ENCODE data around the gene CNTN1.

CNTN1 gene

GRCh38 chr12:40970320-40970907 is 278.2 kb downstream of the CNTN1 start:
- DNase-seq (ENCODE audit: low read depth), result no peak

- DNase-seq (ENCODE audit: low read depth), result no peak
Measured at GRCh38 chr12:40971911-40972310, 279.7 kb downstream of the CNTN1 start.

DNA sequence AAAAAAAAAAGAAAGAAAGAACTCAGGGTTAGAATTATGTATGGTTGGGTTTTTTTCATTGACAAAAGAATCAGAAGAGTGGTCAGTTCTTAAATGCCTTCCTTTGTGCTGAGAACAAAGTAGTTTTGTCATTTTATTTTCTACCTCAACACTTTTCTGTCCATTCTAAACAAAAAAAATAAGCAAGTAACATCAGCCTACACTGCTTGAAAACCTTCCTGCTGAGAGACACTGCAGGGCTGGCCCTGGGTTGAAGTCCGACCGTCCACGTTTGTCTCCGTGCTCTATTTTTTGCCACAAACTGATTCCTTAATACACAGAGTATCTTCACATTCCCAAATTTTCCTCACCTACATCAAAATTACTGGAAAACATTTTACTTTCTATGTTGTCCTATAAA is 284.3 kb downstream of the CNTN1 start:
- no peak for DNase-seq (ENCODE audit: low read depth)

DNA sequence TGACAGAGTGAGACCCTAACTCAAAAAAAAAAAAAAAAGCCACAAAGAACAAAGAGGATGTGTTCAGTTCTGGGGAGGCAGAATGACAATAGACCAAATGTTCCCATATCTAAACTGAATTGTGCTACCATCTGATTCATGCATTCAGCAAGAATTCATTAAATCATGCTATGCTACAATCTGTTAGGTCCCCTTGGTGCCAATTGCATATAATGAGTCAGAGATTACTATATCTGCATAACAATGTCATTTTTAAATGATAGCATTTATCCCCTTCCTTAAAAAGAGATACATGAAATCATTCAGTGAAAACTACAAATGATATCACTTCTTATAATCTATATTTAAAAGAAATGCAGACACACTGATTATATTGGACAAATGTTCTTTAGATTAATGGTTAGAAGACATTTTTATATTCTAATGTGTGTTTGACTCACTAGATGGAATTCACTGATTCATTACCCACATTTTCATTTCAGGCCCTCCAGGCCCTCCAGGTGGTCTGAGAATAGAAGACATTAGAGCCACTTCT is 288.3 kb downstream of the CNTN1 start:
- DNase-seq (ENCODE audit: low read depth), result no peak

DNA sequence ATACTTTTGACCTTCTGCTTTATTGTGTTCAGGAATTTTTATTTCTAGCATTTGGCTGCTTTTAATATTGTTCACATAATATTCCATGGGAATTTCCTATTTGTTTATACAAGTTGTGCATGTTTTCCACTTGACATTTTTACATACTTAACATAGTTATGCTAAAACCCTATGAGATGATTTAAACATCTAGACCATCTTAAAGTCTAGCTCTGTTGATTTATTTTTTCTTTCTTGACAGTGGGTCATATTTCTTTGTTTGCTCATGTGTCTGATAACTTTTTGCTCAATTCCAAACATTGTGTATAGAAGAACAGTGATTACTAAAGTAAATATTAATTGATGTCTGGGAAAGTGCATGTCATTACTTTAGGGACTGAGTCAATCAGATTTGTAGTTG is 293.8 kb downstream of the CNTN1 start:
- no peak for DNase-seq (ENCODE audit: low read depth)

GRCh38 chr12:40988355-40988754 is 296.1 kb downstream of the CNTN1 start:
- DNase-seq (ENCODE audit: low read depth), result no peak

- DNase-seq (ENCODE audit: low read depth), result no peak
Measured at GRCh38 chr12:40988824-40989223, 296.6 kb downstream of the CNTN1 start.

DNA sequence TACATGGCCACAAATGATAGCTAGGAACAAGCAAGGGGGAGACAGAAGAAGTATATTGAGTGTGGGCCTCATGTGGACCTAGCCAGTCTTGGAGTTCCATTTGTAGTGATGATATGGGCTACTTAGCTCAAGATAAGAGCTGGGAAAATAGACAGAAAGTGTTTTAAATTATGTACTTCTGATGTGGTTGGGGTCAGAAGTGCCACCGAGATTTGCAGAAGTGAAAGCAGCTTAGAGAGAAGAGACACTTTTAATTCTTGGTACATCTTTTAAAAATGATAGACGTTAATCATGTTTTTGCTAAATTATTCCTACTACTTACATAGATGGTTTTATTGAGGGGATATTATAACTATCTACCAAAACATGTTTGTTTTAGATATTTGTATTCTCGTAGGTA is 297.5 kb downstream of the CNTN1 start:
- DNase-seq (ENCODE audit: low read depth), result no peak

GRCh38 chr12:40992158-40992557 is 299.9 kb downstream of the CNTN1 start:
- DNase-seq (ENCODE audit: low read depth), result no peak

DNA sequence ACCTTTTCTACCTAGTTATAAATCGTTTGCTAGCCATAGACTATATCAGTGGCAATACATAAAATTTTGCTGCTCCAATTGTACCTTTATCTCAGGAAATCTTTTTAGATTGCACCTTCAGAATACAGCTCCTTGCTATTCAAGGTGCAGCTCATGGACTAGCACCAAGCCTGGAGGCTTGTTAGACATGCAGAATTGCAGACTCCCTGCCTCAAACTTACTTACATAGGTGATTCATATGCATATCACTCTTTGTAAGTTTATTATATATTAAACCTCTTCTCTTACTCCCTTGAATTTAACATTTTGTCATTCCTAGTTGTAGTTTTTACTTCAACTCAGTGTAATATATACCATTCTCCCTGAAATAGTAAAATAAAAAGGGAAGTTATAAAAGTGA is 300.4 kb downstream of the CNTN1 start:
- no peak for DNase-seq (ENCODE audit: low read depth)

GRCh38 chr12:40993158-40993557 is 300.9 kb downstream of the CNTN1 start:
- no peak for DNase-seq (ENCODE audit: low read depth)

DNA sequence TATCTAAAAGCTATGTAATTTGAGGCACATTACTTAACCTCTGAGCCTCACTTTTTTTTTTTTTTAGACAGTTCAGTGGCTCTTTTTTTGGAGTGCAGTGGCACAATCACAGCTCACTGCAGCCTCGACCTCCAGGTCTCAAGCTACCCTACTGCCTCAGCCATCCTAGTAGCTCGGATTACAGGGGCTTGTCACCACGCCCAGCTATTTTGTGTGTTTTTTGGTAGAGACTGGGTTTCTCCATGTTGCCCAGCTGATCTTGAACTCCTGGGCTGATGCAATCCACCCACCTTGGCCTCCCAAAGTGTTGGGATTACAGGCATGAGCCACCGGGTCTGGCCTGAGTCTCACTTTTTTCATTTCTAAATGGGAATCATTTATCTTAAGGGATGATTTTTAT is 303.9 kb downstream of the CNTN1 start:
- DNase-seq (ENCODE audit: low read depth), result no peak

- no peak for DNase-seq (ENCODE audit: low read depth)
Measured at GRCh38 chr12:40999210-40999609, 307.0 kb downstream of the CNTN1 start.

- DNase-seq (ENCODE audit: low read depth), result no peak
Measured at GRCh38 chr12:41008472-41008871, 316.2 kb downstream of the CNTN1 start.

DNA sequence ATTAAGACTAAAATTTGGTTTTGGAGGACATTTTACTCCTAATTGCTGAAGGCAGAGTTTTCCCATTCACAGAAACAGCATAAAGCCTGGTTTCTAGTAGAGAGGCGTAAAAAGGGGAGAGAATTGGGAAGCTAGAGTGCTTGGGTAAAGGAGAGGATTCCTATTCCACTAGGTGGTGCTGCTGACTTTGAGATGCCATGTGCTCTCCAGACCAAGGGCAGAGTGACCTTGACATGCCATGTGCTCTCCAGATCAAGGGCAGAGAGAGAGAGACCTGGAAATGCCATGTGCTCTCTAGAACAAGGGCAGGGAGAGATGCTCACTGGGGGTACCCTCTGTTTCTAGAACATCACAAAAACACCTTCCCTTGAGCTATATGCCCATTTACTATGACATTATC is 319.7 kb downstream of the CNTN1 start:
- DNase-seq (ENCODE audit: low read depth), result no peak

DNA sequence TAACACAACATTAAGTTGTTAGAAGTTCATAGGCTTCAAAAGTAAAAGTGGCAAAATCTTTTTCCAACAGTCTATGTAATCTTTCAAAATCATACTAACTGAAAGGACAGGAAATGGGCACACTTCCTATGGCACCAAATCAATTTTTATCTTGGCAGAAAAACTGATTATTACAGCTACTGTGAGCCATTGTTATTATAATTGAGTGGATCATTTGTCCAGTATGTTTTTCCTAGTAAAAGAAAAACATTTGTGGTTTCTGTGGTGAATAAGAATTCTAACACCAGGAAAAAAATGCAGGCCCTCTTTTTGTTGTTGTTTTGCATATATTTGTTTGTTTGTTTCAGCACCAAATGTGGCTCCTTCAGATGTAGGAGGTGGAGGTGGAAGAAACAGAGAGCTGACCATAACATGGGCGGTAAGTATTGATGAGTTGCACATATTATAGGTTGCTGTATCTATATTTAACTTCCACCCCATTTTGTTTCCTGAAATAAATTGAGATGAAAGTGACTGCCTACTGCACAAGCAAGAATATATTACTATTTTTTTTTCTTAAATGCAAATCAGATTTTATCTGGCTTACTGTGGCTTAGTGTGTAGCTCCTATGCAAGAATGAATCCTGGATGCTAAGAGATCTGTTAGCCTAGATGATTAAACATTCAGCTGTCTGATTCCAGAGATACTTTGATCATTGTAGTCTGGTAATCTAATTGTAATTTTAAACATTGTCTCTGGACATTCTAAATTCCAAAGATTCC is 321.8 kb downstream of the CNTN1 start:
- DNase-seq (ENCODE audit: low read depth), result no peak

DNA sequence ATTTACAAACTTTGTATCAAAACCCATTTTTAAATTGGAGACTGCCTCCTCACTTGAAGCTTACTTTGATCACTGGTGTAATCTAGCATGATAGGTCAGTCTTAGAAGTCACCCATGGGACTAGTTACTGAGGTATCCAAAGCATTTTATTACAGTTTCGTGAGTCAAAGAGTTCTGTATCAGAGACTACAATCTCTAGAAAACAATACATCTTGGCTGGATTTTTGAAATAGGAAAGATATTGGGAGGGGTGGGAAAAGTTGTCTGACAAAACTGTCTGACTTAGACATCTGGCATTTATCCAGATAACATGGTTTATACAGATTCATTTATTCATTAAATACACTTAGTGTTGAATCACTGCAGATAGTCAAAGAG is 322.4 kb downstream of the CNTN1 start:
- no peak for DNase-seq (ENCODE audit: low read depth)

DNA sequence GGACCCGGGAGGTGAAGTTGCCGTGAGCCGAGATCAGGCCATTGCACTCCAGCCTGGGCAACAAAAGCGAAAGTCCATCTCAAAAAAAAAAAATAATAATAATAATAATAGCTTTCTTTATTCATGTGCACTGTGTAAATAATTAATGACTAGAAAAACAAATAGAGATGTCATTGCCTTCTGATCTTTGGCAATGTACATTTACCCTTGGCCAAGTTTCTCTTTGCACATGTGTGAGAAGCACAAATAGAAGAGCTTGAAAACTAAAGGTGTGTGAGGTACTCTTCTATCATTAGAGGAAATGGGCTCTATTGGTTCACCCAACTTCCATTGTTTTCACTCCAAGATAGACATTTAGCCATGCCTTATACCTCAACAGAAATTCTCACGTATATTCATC is 325.8 kb downstream of the CNTN1 start:
- DNase-seq (ENCODE audit: low read depth), result no peak

- DNase-seq (ENCODE audit: low read depth), result no peak
Measured at GRCh38 chr12:41019461-41019860, 327.2 kb downstream of the CNTN1 start.

GRCh38 chr12:41023836-41024235 is 331.6 kb downstream of the CNTN1 start:
- no peak for DNase-seq (ENCODE audit: low read depth)

DNA sequence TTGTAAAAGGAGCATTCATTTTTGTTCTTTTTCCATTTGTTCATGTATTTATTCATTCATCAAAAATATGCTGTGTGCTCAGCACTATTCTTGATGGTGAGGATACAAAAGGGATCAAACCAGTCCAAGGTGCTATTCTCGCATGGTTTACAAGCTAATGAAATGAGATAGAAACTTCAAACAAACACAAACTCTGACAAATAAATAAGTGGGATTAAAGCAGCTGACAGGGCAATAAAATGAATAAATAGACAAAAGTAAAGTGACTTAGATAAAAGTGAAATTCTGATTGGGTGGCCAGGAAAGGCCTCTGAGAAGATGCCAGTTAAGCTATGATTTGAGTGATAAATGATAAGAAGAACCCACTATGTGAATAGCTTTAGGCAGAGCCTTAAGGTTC is 333.9 kb downstream of the CNTN1 start:
- no peak for DNase-seq (ENCODE audit: low read depth)

GRCh38 chr12:41032386-41032785 is 340.1 kb downstream of the CNTN1 start:
- DNase-seq (ENCODE audit: low read depth), result no peak

GRCh38 chr12:41034686-41035085 is 342.4 kb downstream of the CNTN1 start:
- DNase-seq (ENCODE audit: low read depth), result no peak

GRCh38 chr12:41039461-41039860 is 347.2 kb downstream of the CNTN1 start:
- DNase-seq (ENCODE audit: low read depth), result no peak
